WI38 (cell line): Measurements from ENCODE around the gene CLSTN3.
A peak's percentile ranks its signal among the peaks of the same experiment; 100 is the strongest.

Source experiments
- H3K4me3 ChIP-seq: 2 replicates; pipeline ENCODE4 v1.5.1; 2011; ENCODE audit warnings: low read depth, mild to moderate bottlenecking, control low read depth, low read length
- CTCF ChIP-seq: IDR thresholded peaks from 2 replicates; pipeline ENCODE4 v1.5.1; 2012; ENCODE audit warnings: low read depth, mild to moderate bottlenecking, control low read depth, low read length

The CLSTN3 gene

DNA sequence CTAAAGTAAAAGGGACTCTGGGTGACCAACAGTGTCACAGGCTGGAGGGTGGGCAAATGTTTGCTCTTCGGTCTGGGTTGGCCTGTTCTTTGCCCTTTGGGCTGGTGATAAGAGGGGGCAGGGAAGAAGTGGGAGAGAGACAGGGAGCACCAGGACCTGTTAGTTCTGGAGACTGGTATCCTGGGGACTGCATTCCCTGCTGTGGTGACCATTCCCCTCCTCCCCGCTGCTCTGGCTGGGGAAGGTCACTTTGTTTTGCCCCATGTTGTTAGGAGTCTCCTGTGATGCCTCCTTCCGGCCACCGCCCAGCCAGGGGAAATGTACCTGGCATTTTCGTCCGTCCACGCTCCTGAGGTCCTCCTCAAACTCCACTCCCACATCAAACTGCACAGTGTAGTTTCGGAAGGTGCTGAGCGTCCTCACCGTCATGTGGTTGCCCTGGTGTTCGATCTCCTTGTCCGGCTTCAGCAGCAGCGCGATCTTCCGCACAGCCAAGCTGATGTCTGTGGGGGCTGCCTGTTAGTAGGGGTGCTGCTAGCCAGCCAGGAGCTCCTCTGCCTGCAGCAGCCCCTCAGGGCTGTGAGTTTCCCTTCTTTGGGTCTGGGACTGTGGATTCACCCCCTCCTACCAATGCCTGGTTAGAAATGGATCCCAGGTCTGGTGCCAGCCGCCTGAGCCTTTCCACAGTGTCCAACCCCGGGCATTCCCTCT lies 2.1 kb upstream of the CLSTN3 start:
- H3K4me3 ChIP-seq: no peak overlapping the region
- no peak for TF ChIP-seq CTCF

DNA sequence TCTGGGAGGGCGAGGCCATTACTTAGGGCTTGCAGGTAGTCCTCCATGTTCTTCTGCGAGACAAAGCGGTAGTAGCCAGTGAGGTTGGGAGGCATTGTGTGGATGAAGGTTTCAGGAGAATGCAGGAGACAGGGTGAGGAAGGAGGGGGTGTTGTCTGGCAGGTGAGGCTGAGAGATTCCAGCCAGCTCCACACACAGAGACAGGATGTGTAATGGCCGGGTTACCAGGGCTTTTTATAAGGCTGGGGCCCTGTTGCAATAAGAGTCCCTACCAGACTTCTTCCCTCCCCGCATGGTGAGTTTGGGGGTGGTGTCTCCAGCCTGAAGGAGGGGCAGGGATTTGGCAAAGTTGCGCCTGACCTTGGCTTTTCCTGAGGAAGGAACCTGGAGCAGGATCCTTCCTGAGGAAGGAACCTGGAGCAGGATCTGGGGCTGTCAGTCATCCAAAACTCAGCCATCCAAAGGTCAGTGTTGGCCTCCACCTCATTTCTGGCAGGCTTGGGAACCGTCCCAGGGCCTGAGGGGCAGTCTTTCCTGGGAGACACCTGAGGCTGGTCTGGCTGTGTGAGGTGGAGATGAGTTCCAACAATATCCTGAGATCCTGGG lies 1.4 kb upstream of the CLSTN3 start, which contains the start of gene RBP5:
TSS of gene RBP5 (minus strand) at position 209 of the 606 bp plus-strand sequence. CDS start at position 95, 114 bp downstream.
- no peak for TF ChIP-seq CTCF
- peak within 1 kb of the TSS; percentile 65 for H3K4me3 ChIP-seq

DNA sequence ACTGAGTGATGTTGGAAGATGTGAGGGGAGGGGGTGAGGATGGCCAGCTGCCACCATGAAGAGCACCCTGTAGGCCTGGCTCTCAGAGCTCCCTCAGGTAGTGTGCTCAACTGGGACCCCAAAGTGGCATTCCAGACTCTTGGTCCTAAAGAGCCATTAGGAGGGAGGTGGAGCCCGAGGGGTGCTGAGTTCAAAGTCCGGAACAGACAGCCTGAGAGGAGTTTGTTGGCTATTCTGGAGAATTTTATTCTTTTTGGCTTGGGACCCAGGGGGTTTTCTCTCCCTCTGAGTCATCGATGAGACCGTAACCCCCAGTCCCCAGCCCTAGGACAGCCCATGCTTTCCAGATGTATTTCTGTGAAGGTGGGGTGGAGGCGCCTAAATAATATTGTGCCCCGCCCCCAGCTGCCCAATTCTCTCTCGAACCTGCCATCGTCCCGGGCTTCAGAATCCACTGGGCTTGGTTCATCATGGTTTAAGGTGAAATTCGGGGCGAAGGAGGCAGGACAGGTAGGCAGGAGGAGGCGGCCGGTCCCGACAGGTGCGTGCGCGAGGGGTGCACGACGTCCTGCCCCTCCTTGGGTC lies 792 bp upstream of the CLSTN3 start:
- no peak for TF ChIP-seq CTCF
- peak overlapping the region; percentile 65 for H3K4me3 ChIP-seq

DNA sequence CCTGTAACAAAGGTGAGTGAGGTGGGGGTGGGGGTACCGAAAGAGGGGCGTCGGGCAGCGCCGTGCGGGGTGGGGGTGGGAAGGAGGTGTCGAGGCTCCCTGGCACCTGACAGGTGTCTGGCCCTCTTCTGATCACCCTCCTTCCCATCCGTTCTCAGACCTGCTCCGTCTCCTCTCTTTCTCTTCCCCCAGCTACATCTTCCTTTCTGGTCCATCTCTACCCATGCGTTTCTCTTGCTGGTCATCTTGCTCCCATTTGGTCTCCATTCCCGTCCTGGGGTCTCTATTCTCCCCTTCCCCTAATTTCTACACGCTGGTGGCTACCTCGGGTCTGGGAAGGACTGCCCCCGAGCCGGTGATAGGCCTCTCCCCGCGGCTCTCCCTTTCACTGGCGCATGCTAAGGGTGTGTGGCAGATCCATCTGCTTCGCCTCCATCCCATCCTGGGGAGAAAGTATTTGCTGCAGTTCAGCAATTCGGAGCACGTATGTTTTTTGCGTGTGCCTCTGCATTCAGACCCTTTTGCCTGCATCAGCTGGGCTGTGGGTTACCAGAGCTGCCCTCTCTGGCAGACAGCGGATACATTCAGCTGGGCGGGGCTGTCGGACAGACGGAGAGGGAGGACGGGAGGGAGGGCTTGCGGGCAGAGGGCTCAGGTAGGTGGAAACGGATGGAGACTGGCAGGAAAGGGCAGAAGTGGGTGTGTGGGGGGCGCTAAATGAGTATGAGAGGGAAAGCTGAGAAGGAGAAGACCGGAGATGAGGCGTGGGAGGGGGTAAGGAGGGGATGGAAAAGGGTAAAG lies 730 bp downstream of the CLSTN3 start:
- H3K4me3 ChIP-seq: peak overlapping the region; percentile 65
- no peak for TF ChIP-seq CTCF

- peak overlapping the region; percentile 65 for H3K4me3 ChIP-seq
- TF ChIP-seq CTCF: no peak
Measured at GRCh38 chr12:7131502-7131866, 1.3 kb downstream of the CLSTN3 start.

DNA sequence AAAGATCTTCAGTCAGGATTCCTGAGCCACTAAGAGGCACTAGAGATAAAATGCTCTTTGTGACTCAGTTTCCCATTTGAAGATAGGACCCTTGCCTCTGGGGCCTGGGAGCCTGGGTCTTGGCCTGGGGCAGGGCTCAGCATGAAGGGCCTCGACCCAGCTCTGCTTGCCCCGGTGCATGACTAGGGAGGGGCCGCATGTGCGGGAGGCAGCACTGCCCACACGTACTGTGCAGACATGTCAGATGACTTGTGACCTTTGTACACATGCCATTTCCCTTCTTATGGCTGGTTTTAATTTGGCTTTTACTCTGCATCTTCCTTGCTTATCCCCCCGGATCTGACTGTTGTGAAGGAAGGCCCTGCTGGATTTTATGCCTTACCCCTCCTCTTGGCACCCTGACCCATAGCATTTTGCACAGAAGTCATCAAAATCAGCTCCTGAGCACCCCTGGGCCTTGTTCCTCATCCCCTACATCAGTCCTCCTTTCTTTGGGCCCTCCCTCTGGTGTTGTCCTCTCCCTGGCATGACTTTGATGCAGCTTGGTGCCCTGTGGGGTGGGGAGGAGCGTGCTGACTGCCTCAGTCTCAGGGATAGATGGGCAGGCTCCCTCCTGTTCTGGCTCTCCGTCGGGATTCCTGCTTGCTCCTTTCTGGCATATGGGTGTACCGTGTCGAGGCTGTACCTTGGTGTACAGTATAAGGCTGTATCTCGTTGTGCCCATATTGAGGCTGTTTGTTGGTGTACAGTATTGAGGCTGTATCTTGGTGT lies 4.4 kb downstream of the CLSTN3 start:
- TF ChIP-seq CTCF: no peak

More for the DNA sequence above, 4.4 kb downstream of the CLSTN3 start:
- no peak overlapping the region for H3K4me3 ChIP-seq
